ENCODE measurements around the gene HCRTR1. TPM values are rescaled to one million over a fixed set of nuclear protein-coding genes. Genes with fewer than 3 reads are reported as not detected.

Gene HCRTR1
- not detected for polyA plus RNA-seq

- Mint-ChIP-seq H3K27ac (no peak within 1 kb of the TSS), H3K4me3 (peak within 1 kb of the TSS; percentile 42 to 78 (median 57)), H3K27me3 (ENCODE audit: low read depth in 3 of 3) (peaks cover 4 to 18% (median 14%) of the 10 kb centered on the region in 3 donors), H3K36me3 (no peaks in the 10 kb centered on the region), H3K4me1 (peaks cover 10 to 15% of the 10 kb centered on the region in 2 donors), H3K9me3 (no peaks in the 10 kb centered on the region)
- no peak for DNase-seq
Measured at GRCh38 chr1:31617218-31617915, at the start of gene HCRTR1. TSS of gene HCRTR1 (plus strand) at chr1:31617689. CDS start at chr1:31619193, 1,504 bp downstream.

- Mint-ChIP-seq H3K36me3 (no peaks in the 10 kb centered on the region), H3K27me3 (ENCODE audit: low read depth in 3 of 3) (peaks cover 4 to 12% (median 5%) of the 10 kb centered on the region in 3 donors), H3K9me3 (no peaks in the 10 kb centered on the region), H3K4me3 (no peak overlapping the region), H3K4me1 (no peaks in the 10 kb centered on the region), H3K27ac (no peak overlapping the region)
- DNase-seq = no peak
Measured at GRCh38 chr1:31567956-31568570, 49.4 kb upstream of the HCRTR1 start.

DNA sequence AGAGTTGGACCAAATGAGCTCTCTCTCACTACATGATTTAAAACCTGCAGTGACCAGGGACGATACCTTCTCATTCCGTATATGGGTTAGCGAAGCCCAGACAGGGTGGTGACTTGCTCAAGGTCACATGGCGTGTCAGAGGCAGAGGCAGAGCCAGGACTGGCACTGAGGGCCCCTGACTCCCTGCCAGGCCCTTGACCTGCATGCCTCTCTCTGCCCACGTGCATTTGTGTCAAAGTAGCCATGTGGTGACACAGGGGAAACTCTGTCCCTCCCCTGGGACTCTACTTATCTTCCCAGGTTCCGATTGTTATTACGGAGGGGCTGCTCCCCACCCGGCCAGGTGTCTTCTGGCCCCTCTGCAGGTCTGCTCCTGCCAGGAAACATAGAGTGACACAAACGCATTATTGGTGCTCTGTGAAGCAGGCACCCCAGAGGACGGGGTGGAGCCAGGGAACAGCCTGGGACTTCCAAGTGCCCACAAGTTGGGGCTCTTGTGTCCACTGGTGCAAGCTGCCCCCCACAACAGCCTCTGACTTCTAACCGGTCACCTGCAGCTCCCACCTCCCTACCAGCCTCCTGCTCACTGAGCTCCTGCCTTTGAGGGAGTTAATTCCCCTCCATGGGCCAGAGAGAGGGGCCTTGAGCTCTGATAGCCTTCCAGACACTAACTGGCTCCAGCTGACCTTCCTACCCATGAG lies 48.4 kb upstream of the HCRTR1 start:
- H3K27ac Mint-ChIP-seq = no peak overlapping the region
- no peaks in the 10 kb centered on the region for H3K36me3 Mint-ChIP-seq
- peaks cover 4 to 10% (median 6%) of the 10 kb centered on the region in 3 donors for H3K27me3 Mint-ChIP-seq (ENCODE audit: low read depth in 3 of 3)
- no peaks in the 10 kb centered on the region for H3K4me1 Mint-ChIP-seq
- no peaks in the 10 kb centered on the region for H3K9me3 Mint-ChIP-seq
- no peak for DNase-seq
- no peak overlapping the region for H3K4me3 Mint-ChIP-seq

- DNase-seq = no peak
Measured at GRCh38 chr1:31569596-31570173, 47.8 kb upstream of the HCRTR1 start.

GRCh38 chr1:31570228-31570627 lies 47.3 kb upstream of the HCRTR1 start:
- Mint-ChIP-seq H3K4me1 (no peaks in the 10 kb centered on the region), H3K27ac (no peak overlapping the region), H3K4me3 (no peak overlapping the region), H3K9me3 (no peaks in the 10 kb centered on the region), H3K36me3 (no peaks in the 10 kb centered on the region), H3K27me3 (ENCODE audit: low read depth in 3 of 3) (peaks cover 4 to 13% (median 9%) of the 10 kb centered on the region in 3 donors)
- DNase-seq = no peak

More at GRCh38 chr1:31569596-31570173, 47.8 kb upstream of the HCRTR1 start:
- H3K36me3 Mint-ChIP-seq = no peaks in the 10 kb centered on the region
- no peak overlapping the region for H3K27ac Mint-ChIP-seq
- no peak overlapping the region for H3K4me3 Mint-ChIP-seq
- no peaks in the 10 kb centered on the region for H3K9me3 Mint-ChIP-seq
- H3K4me1 Mint-ChIP-seq = no peaks in the 10 kb centered on the region
- H3K27me3 Mint-ChIP-seq (ENCODE audit: low read depth in 3 of 3) = peaks cover 4 to 13% (median 9%) of the 10 kb centered on the region in 3 donors

DNA sequence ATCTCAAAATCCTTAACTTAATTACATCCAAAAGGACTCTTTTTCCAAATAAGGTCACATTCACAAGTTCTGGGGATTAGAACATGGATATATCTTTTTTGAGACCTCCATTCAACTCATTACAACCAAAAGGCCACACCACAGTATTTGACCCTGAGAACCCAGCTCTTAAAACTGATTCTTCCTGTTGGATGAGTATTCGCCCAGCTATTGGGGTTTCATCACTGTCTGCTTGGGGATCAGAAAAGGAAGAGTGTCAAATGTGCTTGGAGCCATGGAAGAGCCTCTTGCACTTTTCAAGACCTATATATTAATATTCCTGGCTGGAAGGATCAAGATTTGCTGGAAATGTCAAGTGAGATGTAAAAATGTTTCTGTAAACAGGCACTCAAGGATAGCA lies 46.6 kb upstream of the HCRTR1 start:
- Mint-ChIP-seq H3K36me3 (no peaks in the 10 kb centered on the region), H3K9me3 (no peaks in the 10 kb centered on the region), H3K27me3 (ENCODE audit: low read depth in 3 of 3) (peaks cover 4 to 13% (median 4%) of the 10 kb centered on the region in 3 donors), H3K4me3 (no peak overlapping the region), H3K27ac (no peak overlapping the region), H3K4me1 (no peaks in the 10 kb centered on the region)
- DNase-seq = no peak

GRCh38 chr1:31571340-31572295 lies 45.9 kb upstream of the HCRTR1 start:
- Mint-ChIP-seq H3K4me3 (no peak overlapping the region), H3K36me3 (no peaks in the 10 kb centered on the region), H3K27me3 (ENCODE audit: low read depth in 3 of 3) (peaks cover 4 to 15% (median 4%) of the 10 kb centered on the region in 3 donors), H3K27ac (no peak overlapping the region), H3K4me1 (peaks cover 0 to 2% of the 10 kb centered on the region in 2 donors), H3K9me3 (no peaks in the 10 kb centered on the region)
- no peak for DNase-seq

DNA sequence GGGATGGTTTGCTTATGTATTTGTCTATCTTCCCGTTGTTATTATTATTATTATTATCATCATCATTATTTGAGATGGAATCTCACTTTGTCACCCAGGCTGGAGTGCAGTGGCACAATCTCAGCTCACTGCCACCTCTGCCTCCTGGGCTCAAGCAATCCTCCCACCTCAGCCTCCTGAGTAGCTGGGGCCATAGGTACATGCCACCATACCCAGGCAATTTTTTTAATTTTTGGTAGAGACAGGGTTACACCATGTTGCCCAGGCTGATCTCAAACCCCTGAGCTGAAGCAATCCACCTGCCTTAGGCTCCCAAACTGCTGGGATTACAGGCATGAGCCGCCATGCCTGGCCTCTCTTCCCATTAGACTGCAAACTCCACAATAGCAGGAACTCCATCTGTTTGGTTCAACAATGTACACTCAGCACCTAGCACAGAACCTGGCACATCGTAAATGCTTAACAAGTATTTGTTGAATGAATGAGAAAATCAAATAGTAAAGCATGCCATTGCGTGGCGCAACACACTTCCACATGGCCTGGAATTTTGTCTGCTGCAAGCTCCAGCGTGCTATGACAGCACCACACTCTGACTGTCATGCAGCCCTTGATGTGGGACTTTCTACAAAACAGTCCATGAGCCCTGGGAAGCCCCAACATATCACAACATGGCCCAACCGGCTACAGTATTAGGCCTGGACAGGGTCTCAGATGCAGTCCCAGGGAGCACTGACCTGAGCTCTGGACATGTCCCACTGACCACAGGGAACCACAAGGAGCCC lies 45.0 kb upstream of the HCRTR1 start:
- H3K4me1 Mint-ChIP-seq = peaks cover 0 to 3% of the 10 kb centered on the region in 2 donors
- no peak overlapping the region for H3K4me3 Mint-ChIP-seq
- DNase-seq = no peak
- peaks cover 4 to 18% (median 7%) of the 10 kb centered on the region in 3 donors for H3K27me3 Mint-ChIP-seq (ENCODE audit: low read depth in 3 of 3)
- H3K36me3 Mint-ChIP-seq = no peaks in the 10 kb centered on the region
- H3K27ac Mint-ChIP-seq = no peak overlapping the region
- H3K9me3 Mint-ChIP-seq = no peaks in the 10 kb centered on the region

DNA sequence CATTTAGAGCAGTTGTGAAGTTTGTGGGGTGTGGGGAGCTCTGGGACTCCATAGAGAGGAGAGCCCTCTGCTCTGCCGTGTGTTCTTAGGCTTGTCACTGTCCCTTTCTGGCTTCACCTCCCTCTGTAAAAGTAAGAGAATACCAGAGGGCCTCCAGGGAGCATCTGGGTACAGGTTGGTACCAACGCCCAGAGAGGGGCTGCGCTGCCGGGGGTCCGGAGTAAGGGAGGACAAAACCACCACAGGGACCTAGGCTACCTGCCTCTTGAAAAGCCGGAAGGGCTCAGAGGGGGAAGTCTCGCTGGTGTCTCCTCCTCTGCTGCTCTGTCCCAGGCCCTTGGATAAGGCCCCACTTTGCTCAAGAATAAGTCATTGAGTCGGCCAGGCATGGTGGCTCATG lies 44.2 kb upstream of the HCRTR1 start:
- H3K9me3 Mint-ChIP-seq = no peaks in the 10 kb centered on the region
- H3K27ac Mint-ChIP-seq = no peak overlapping the region
- DNase-seq = no peak
- no peaks in the 10 kb centered on the region for H3K36me3 Mint-ChIP-seq
- peaks cover 0 to 3% of the 10 kb centered on the region in 2 donors for H3K4me1 Mint-ChIP-seq
- H3K4me3 Mint-ChIP-seq = no peak overlapping the region
- peaks cover 4 to 19% (median 8%) of the 10 kb centered on the region in 3 donors for H3K27me3 Mint-ChIP-seq (ENCODE audit: low read depth in 3 of 3)

- peaks cover 4 to 16% (median 6%) of the 10 kb centered on the region in 3 donors for H3K27me3 Mint-ChIP-seq (ENCODE audit: low read depth in 3 of 3)
Measured at GRCh38 chr1:31574749-31575368, 42.6 kb upstream of the HCRTR1 start.

DNA sequence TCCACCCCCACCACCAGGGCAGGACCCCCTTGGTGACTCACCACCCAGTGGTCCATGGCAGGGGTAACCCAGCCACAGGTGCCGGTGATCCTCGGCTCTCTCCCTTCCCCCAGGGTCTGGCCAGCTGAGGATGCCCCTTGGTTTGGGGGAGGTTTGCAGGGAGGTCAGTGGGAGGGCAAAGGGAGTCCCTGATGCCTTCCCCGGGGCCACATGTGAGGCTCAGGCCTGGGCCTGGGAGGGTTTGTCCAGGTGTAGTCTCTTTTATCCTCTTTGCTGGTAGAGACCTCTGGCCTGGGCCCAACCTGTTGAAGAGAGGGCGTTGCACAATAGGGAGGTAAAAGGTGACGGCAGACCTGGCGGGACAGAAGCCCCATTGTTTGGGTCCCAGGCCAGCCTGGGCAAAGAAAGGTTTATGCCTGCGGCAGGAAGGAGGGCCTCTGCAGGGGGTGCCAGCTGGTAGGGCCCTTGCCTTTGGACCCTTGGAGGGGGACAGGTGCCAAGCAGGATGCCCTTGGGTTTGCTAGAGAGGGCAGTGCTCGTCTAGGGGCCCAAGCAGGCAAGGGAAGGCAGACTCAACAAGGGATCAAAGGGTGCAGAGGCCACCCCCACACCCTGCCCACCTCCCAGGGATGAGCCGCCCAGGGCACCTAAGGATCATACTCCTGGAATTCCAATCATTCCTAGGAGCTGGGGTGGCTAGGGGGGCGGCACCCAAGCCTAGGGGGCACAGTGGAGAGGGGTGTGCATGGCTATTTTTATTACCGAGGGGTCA lies 41.9 kb upstream of the HCRTR1 start:
- Mint-ChIP-seq H3K4me1 (peaks cover 0 to 3% of the 10 kb centered on the region in 2 donors), H3K4me3 (no peak overlapping the region), H3K9me3 (no peaks in the 10 kb centered on the region), H3K27me3 (ENCODE audit: low read depth in 3 of 3) (peaks cover 6 to 16% (median 8%) of the 10 kb centered on the region in 3 donors), H3K36me3 (no peaks in the 10 kb centered on the region), H3K27ac (no peak overlapping the region)
- DNase-seq = no peak

More at GRCh38 chr1:31574749-31575368, 42.6 kb upstream of the HCRTR1 start:
- H3K36me3 Mint-ChIP-seq = no peaks in the 10 kb centered on the region
- H3K9me3 Mint-ChIP-seq = no peaks in the 10 kb centered on the region
- H3K4me3 Mint-ChIP-seq = no peak overlapping the region
- H3K4me1 Mint-ChIP-seq = peaks cover 0 to 3% of the 10 kb centered on the region in 2 donors
- no peak for DNase-seq
- H3K27ac Mint-ChIP-seq = no peak overlapping the region

Measured in immature natural killer cell (primary cell).